Endothelial cell (in vitro differentiated cells): ENCODE measurements around the gene VSX1. TPM values are rescaled to one million over a fixed set of nuclear protein-coding genes. Genes with fewer than 3 reads are reported as not detected.

Experiments
- DNase-seq: peaks from one replicate; pipeline ENCODE4 v3.0.0; 2021; ENCODE audit warnings: low spot score
- H3K27ac Mint-ChIP-seq: one replicate; pipeline ENCODE4 v1.8.0; 2021; ENCODE audit warnings: mixed read lengths, inconsistent platforms; ENCODE audit not compliant: unreplicated experiment
- H3K27me3 Mint-ChIP-seq: one replicate; pipeline ENCODE4 v1.8.0; 2021; ENCODE audit warnings: mild to moderate bottlenecking, moderate library complexity, mixed read lengths, inconsistent platforms; ENCODE audit not compliant: unreplicated experiment
- H3K36me3 Mint-ChIP-seq: one replicate; pipeline ENCODE4 v1.8.0; 2021; ENCODE audit warnings: mild to moderate bottlenecking, low read depth, mixed read lengths, inconsistent platforms; ENCODE audit not compliant: unreplicated experiment
- H3K4me1 Mint-ChIP-seq: one replicate; pipeline ENCODE4 v1.8.0; 2021; ENCODE audit warnings: mild to moderate bottlenecking, mixed read lengths, inconsistent platforms; ENCODE audit not compliant: unreplicated experiment
- H3K4me3 Mint-ChIP-seq: one replicate; pipeline ENCODE4 v1.8.0; 2021; ENCODE audit warnings: mild to moderate bottlenecking, mixed read lengths, inconsistent platforms; ENCODE audit not compliant: unreplicated experiment
- H3K9me3 Mint-ChIP-seq: one replicate; pipeline ENCODE4 v1.8.0; 2021; ENCODE audit warnings: mixed read lengths, inconsistent platforms; ENCODE audit not compliant: unreplicated experiment
- total RNA-seq: library from RNA; stranded (reverse); fragmentation: NEBNext Ultra II Directional; extraction: Animal tissue kit (Norgen Biotek cat#: 25700); gene quantifications from one replicate; pipeline ENCODE4 v1.2.1, GENCODE V29; 2021; ENCODE audit not compliant: unreplicated experiment
- TF ChIP-seq, protein P1 (sequence below): fragments of 200-600 bp; sonication (generic); IDR thresholded peaks from one replicate; pipeline ENCODE4 v1.5.0; 2021; ENCODE audit warnings: antibody characterized with exemption; ENCODE audit not compliant: unreplicated experiment

Gene VSX1
- total RNA-seq, 1 donor from 2014 or later = not detected

DNA sequence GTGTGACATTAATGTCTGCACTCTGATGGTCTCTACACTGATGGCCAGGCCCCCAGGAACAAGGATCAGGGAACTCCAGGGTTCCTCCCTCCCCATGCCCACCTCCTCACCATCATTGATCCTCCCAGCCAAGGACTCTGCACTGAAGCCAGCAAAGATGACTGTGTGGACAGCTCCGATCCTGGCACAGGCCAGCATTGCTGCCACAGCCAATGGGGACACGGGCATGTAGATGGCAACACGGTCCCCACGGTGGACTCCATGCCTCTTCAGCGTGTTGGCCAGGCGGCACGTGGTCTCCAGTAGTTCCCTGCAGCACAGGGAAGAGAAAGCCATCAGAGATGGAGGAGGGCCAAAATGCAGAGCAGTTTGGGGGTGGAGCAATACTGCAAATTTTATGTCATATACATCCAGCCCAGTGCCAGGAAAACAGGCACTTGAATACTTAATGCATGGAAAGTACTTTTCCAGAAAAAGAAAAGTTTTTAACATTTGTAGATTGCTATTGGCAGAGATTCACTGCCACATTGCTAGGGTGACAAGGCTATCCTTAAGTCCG is 51.2 kb downstream of the VSX1 start:
- DNase-seq = no peak
- H3K36me3 Mint-ChIP-seq = peaks cover 4% of the 10 kb centered on the region
- peaks cover 13% of the 10 kb centered on the region for H3K4me1 Mint-ChIP-seq
- peaks cover 1% of the 10 kb centered on the region for H3K27me3 Mint-ChIP-seq
- no peaks in the 10 kb centered on the region for H3K9me3 Mint-ChIP-seq
- TF ChIP-seq, protein P1, sequence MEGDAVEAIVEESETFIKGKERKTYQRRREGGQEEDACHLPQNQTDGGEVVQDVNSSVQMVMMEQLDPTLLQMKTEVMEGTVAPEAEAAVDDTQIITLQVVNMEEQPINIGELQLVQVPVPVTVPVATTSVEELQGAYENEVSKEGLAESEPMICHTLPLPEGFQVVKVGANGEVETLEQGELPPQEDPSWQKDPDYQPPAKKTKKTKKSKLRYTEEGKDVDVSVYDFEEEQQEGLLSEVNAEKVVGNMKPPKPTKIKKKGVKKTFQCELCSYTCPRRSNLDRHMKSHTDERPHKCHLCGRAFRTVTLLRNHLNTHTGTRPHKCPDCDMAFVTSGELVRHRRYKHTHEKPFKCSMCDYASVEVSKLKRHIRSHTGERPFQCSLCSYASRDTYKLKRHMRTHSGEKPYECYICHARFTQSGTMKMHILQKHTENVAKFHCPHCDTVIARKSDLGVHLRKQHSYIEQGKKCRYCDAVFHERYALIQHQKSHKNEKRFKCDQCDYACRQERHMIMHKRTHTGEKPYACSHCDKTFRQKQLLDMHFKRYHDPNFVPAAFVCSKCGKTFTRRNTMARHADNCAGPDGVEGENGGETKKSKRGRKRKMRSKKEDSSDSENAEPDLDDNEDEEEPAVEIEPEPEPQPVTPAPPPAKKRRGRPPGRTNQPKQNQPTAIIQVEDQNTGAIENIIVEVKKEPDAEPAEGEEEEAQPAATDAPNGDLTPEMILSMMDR = no peak
- no peak overlapping the region for H3K4me3 Mint-ChIP-seq
- no peak overlapping the region for H3K27ac Mint-ChIP-seq

- no peak overlapping the region for H3K4me3 Mint-ChIP-seq
- no peaks in the 10 kb centered on the region for H3K9me3 Mint-ChIP-seq
- peaks cover 4% of the 10 kb centered on the region for H3K36me3 Mint-ChIP-seq
- TF ChIP-seq, protein P1 = no peak
- peaks cover 1% of the 10 kb centered on the region for H3K27me3 Mint-ChIP-seq
- peaks cover 7% of the 10 kb centered on the region for H3K4me1 Mint-ChIP-seq
- H3K27ac Mint-ChIP-seq = no peak overlapping the region
- no peak for DNase-seq
These were observed 51.8 kb downstream of the VSX1 start for GRCh38 chr20:25030007-25030648.

DNA sequence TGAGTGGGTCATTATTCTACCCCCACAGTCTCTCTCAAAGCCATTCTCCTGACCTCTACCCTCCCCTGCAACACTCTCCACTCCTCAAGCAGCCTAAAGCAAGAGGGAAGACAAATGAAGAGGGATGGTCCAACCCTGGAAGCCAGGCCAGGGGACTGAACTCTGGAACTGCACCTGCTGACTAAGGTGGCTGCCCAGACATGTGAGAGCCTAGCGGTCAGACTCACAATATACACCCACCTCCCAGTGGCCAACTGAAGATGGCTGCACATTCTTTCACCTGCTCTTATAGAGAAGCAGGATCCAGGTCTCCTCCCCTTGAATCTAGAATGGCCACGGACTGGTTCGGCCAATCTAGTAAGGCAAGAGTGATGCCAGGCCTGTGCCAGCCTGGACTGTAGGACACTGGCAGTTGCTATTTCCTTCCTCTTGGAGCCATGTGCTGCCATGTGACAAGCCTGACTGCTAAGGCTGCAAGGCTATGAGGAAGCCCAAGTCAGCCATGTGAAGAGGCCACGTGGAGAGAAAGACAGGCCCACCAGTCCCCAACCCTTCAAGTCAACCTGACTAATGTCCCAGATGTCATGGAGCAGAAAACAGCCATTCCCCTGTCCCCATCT is 55.8 kb downstream of the VSX1 start:
- Mint-ChIP-seq H3K27me3 (peaks cover 4% of the 10 kb centered on the region), H3K4me1 (no peaks in the 10 kb centered on the region), H3K9me3 (no peaks in the 10 kb centered on the region), H3K4me3 (no peak overlapping the region), H3K36me3 (peaks cover 4% of the 10 kb centered on the region), H3K27ac (no peak overlapping the region)
- DNase-seq = no peak
- TF ChIP-seq, protein P1 = no peak

Other genes with a start within 250 kb of the VSX1 start
- gene CST7, start 132.9 kb downstream of the VSX1 start, total RNA-seq = not detected
- 95.2 TPM for gene APMAP, start 89.4 kb downstream of the VSX1 start, total RNA-seq
- 15.5 TPM for gene ACSS1, start 24.0 kb downstream of the VSX1 start, total RNA-seq
- gene ENTPD6, start 113.6 kb upstream of the VSX1 start, total RNA-seq = 43.0 TPM
- gene PYGB, start 165.9 kb upstream of the VSX1 start, total RNA-seq = 57.9 TPM